ENCODE data around the gene SORCS2.
A peak's percentile ranks its signal among the peaks of the same experiment; 100 is the strongest.

The SORCS2 gene

DNA sequence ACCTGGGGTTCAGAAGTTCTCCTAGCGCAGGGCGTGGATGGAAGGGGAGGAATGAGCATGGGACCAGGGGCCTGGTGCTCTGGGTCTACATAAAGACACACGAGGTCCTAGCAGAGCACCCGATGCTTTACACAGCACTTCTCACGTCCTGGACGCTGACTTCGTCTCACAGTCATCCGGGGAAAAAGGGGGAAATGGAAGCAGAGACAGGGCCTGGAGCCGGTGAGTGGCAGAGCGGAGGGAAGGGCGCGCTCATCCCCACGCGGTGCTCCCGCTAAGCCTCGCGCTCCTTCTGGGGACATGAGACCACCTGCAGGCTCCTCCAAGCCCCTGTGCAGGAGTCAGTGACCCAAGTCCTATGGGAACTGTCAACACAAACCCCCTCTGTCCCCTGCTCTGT, 589.7 kb downstream of the SORCS2 start:
- TF ChIP-seq GATA2 (IDR thresholded peaks at IDR 0.05; ENCODE audit: low read depth, low read length) (no peak), GATA3 (IDR thresholded peaks at IDR 0.05; ENCODE audit: low read depth, low read length) (no peak)

- TF ChIP-seq GATA2 (IDR thresholded peaks at IDR 0.05; ENCODE audit: low read depth, low read length) = no peak
Measured at GRCh38 chr4:7782783-7783182, 590.4 kb downstream of the SORCS2 start.

DNA sequence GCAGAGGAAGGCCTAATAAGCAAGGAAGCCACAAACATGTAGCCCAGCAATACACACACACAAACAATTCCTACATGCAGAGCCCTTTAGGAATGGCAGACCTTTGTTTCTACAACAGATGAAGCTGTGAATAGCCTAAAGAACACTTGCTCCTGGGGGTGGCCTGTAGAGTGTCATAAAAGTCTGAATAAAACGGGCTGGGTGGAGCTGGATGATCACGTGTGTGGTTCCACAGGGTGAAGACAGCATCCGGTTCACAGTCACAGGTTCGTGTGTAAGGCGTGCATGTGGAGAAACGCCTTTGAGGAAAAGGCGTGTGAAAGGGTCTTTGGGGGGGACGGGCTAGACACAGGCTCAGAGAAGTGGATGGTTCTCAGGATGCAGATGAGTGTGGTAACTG, 591.2 kb downstream of the SORCS2 start:
- TF ChIP-seq GATA3 (IDR thresholded peaks at IDR 0.05; ENCODE audit: low read depth, low read length) = no peak
- no peak for TF ChIP-seq GATA2 (IDR thresholded peaks at IDR 0.05; ENCODE audit: low read depth, low read length)

DNA sequence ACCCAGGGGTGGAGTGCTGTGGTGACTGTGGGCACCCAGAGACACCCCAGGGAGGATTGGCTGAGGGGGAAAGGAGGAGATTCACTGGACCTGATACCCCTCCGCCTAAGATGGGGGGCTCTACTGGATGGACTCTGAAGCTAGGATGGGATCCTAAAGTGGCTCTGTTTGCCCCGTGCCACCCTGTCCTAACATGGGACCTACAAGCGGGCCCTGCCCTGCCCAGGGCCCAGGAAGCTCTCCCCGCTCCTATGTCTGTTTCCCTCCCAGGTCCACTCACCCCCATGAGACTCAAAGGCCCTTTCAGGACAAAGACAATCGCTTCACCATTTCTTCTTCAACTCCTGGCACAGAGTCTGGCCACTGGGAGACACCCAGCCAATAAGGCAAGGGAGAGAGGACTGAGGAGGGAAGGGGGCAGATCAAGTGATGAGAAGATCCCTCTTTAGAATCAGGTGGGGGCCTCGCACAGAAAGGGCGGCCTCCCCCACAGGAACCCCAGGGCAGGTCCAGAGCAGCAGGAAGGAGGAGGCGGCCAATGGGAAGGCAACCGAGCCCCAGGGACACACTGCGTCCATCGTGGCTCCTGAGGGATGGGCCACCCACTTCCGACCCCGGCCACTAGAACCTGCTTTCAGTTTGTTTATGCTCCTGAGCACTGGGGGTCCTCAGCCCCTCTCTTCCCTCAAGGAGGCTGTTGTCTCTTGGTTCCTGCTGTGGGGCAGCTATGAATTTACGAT, 592.0 kb downstream of the SORCS2 start:
- TF ChIP-seq GATA2 (IDR thresholded peaks at IDR 0.05; ENCODE audit: low read depth, low read length) (no peak), GATA3 (IDR thresholded peaks at IDR 0.05; ENCODE audit: low read depth, low read length) (no peak)

DNA sequence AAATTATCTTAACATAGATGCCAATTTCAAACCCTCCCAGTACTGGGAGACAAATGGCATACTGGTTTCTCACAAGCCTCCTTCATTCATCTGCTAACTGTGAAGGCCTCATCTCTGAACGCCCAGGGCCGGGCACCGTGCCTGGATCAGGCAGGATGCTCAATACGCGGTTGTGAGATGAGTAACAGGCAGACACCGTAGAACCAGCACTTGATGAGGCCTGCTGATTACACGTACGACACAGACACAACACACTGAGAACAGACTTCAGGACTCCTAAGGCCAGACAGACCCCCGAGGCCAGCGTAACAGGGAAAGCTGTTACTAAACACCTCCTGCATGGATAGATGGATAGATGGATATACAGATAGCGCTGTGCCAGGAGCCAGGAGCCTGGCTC, 592.7 kb downstream of the SORCS2 start:
- peak; percentile 88 for TF ChIP-seq GATA3 (IDR thresholded peaks at IDR 0.05; ENCODE audit: low read depth, low read length)
- TF ChIP-seq GATA2 (IDR thresholded peaks at IDR 0.05; ENCODE audit: low read depth, low read length) = peak; percentile 98

DNA sequence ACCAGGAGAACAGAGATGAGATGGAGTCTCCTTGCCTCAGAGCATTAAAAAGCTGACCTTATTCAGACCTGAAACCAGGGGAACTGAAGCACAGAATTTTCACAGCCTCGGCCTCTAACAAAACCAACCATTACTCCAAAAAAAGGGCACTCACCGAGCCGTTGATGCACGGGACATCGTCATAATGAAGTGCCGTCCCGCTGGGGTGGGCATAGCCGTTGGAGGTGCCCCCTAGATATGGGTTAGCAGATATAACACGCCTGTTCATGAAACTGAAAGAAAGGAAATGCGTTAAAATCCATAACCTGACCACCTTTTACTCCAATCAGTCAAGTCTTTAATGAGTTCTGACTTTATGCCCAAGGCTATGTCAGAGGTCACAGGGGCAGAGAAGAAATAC, 593.7 kb downstream of the SORCS2 start:
- TF ChIP-seq GATA2 (IDR thresholded peaks at IDR 0.05; ENCODE audit: low read depth, low read length) (no peak), GATA3 (IDR thresholded peaks at IDR 0.05; ENCODE audit: low read depth, low read length) (no peak)

DNA sequence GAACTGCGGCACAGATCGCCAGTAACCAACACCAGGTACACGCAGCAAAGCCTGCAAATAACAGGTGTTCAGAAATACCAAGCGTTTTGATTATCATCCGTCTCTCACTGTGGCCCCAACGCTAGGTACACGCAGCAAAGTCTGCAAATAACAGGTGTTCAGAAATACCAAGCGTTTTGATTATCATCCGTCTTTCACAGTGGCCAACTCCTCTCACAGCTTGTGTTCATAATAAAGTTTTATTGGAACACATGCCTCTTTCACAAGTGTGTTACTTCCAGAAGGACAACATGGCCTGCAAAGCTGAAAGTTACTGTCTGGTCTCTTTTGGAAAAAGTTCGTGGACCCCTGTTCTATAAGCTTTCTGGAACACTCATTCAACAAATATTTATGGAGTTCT, 594.2 kb downstream of the SORCS2 start:
- TF ChIP-seq GATA2 (IDR thresholded peaks at IDR 0.05; ENCODE audit: low read depth, low read length) (no peak), GATA3 (IDR thresholded peaks at IDR 0.05; ENCODE audit: low read depth, low read length) (no peak)

- no peak for TF ChIP-seq GATA3 (IDR thresholded peaks at IDR 0.05; ENCODE audit: low read depth, low read length)
- TF ChIP-seq GATA2 (IDR thresholded peaks at IDR 0.05; ENCODE audit: low read depth, low read length) = no peak
Measured at GRCh38 chr4:7787067-7787466, 594.7 kb downstream of the SORCS2 start.

DNA sequence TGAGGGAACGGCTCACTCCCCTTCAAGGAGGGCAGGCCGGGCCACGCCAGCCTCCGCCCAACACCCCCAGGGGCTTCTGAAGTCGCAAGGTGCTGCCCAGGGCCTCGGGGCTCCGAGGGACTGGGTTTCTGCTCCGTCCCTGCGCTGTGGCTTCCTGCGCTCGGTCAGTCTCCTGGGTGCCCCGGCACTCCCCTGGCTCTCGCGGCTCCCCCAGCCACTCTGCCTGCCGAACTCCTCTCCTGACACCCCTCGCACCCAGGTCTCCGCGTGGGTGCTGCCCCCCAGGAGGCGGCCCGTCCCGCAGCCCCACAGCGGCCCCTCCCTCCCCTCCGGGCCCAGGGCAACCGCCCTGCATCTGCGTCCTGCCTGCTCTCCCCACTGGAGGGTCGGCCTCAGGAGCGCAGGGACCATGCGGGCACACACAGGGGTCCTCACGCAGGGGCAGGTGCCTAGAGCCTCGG, 595.4 kb downstream of the SORCS2 start:
- no peak for TF ChIP-seq GATA3 (IDR thresholded peaks at IDR 0.05; ENCODE audit: low read depth, low read length)
- TF ChIP-seq GATA2 (IDR thresholded peaks at IDR 0.05; ENCODE audit: low read depth, low read length) = no peak

DNA sequence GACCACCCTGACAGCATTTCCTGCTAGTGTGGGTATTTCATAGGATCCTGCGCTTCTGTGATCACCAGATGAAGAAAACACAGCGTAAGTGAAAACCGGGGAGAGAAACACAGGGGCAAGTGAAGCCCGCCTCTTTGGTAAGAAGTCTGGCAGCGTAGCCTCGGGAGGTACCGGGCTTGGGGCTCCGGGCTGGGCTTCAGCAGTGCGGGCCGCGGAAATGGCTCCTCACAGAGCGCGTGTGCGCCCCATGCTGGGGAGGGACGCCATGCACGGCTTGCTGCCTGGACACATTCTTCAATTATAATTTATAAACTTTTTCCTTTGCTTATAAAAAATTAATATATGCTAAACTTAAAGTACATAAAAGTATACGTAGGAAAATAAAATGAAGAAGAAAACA, 595.9 kb downstream of the SORCS2 start:
- TF ChIP-seq GATA2 (IDR thresholded peaks at IDR 0.05; ENCODE audit: low read depth, low read length) (no peak), GATA3 (IDR thresholded peaks at IDR 0.05; ENCODE audit: low read depth, low read length) (no peak)

- TF ChIP-seq GATA3 (IDR thresholded peaks at IDR 0.05; ENCODE audit: low read depth, low read length) (no peak), GATA2 (IDR thresholded peaks at IDR 0.05; ENCODE audit: low read depth, low read length) (no peak)
Measured at GRCh38 chr4:7788694-7789425, 596.5 kb downstream of the SORCS2 start.

- no peak for TF ChIP-seq GATA3 (IDR thresholded peaks at IDR 0.05; ENCODE audit: low read depth, low read length)
- no peak for TF ChIP-seq GATA2 (IDR thresholded peaks at IDR 0.05; ENCODE audit: low read depth, low read length)
Measured at GRCh38 chr4:7790023-7790422, 597.7 kb downstream of the SORCS2 start.

- TF ChIP-seq GATA3 (IDR thresholded peaks at IDR 0.05; ENCODE audit: low read depth, low read length) (no peak), GATA2 (IDR thresholded peaks at IDR 0.05; ENCODE audit: low read depth, low read length) (no peak)
Measured at GRCh38 chr4:7790999-7791398, 598.7 kb downstream of the SORCS2 start.

Measured in SH-SY5Y (cell line).